Measurements from ENCODE around the gene CCDC30.
"Not testable (repeated sequence)": the region's sequence is repeated elsewhere in the genome, so short reads cannot be mapped to it uniquely, and the experiment has no call there.

Gene CCDC30

GRCh38 chr1:42453386-42453785 is 9.7 kb upstream of the CCDC30 start:
- DNase-seq (ENCODE audit: low read depth) = no peak

- DNase-seq (ENCODE audit: low read depth) = no peak
Measured at GRCh38 chr1:42454403-42454802, 8.7 kb upstream of the CCDC30 start.

- DNase-seq (ENCODE audit: low read depth) = peak; percentile 85
Measured at GRCh38 chr1:42456010-42456753, 6.9 kb upstream of the CCDC30 start, which contains the start of the genes PPCS and ZMYND12. Gene PPCS, plus strand, starts transcription at chr1:42456543. Its CDS starts 23 bp downstream, at chr1:42456566. Gene ZMYND12, minus strand, starts transcription at chr1:42456022. Its CDS starts 25 bp downstream, at chr1:42455997.

GRCh38 chr1:42456754-42457089 is 6.4 kb upstream of the CCDC30 start:
- DNase-seq (ENCODE audit: low read depth) = peak; percentile 46

GRCh38 chr1:42461196-42461595 is 1.9 kb upstream of the CCDC30 start:
- DNase-seq (ENCODE audit: low read depth) = no peak

GRCh38 chr1:42463921-42464320 is 835 bp downstream of the CCDC30 start:
- DNase-seq (ENCODE audit: low read depth) = no peak

GRCh38 chr1:42466030-42466429 is 2.9 kb downstream of the CCDC30 start:
- DNase-seq (ENCODE audit: low read depth) = no peak

- DNase-seq (ENCODE audit: low read depth) = no peak
Measured at GRCh38 chr1:42469727-42470126, 6.6 kb downstream of the CCDC30 start.

- no peak for DNase-seq (ENCODE audit: low read depth)
Measured at GRCh38 chr1:42476605-42477004, 13.5 kb downstream of the CCDC30 start.

GRCh38 chr1:42477354-42477753 is 14.3 kb downstream of the CCDC30 start:
- DNase-seq (ENCODE audit: low read depth) = not testable (repeated sequence)

GRCh38 chr1:42477775-42478174 is 14.7 kb downstream of the CCDC30 start:
- DNase-seq (ENCODE audit: low read depth) = no peak

GRCh38 chr1:42479621-42480020 is 16.5 kb downstream of the CCDC30 start:
- DNase-seq (ENCODE audit: low read depth) = no peak

- DNase-seq (ENCODE audit: low read depth) = no peak
Measured at GRCh38 chr1:42480921-42481320, 17.8 kb downstream of the CCDC30 start.

GRCh38 chr1:42482635-42483153 is 19.6 kb downstream of the CCDC30 start:
- no peak for DNase-seq (ENCODE audit: low read depth)

- DNase-seq (ENCODE audit: low read depth) = no peak
Measured at GRCh38 chr1:42484382-42484781, 21.3 kb downstream of the CCDC30 start.

- no peak for DNase-seq (ENCODE audit: low read depth)
Measured at GRCh38 chr1:42490237-42490636, 27.2 kb downstream of the CCDC30 start.

GRCh38 chr1:42502031-42502430 is 38.9 kb downstream of the CCDC30 start:
- not testable (repeated sequence) for DNase-seq (ENCODE audit: low read depth)

GRCh38 chr1:42504535-42505128 is 41.5 kb downstream of the CCDC30 start:
- no peak for DNase-seq (ENCODE audit: low read depth)

- no peak for DNase-seq (ENCODE audit: low read depth)
Measured at GRCh38 chr1:42506576-42506975, 43.5 kb downstream of the CCDC30 start.

GRCh38 chr1:42511581-42512155 is 48.6 kb downstream of the CCDC30 start:
- DNase-seq (ENCODE audit: low read depth) = not testable (repeated sequence)

GRCh38 chr1:42518908-42519307 is 55.8 kb downstream of the CCDC30 start:
- no peak for DNase-seq (ENCODE audit: low read depth)

- DNase-seq (ENCODE audit: low read depth) = no peak
Measured at GRCh38 chr1:42523171-42523570, 60.1 kb downstream of the CCDC30 start.

- DNase-seq (ENCODE audit: low read depth) = no peak
Measured at GRCh38 chr1:42524330-42524729, 61.2 kb downstream of the CCDC30 start.
